T-cell (primary cell): ENCODE results near the gene FGFBP1. TPM values are rescaled to one million over a fixed set of nuclear protein-coding genes. Genes with fewer than 3 reads are reported as not detected.

Source experiments
- ATAC-seq, 4 experiments: fragments of 200-7000 bp in 3 of 4; fragments of 150-1000 bp in 1 of 4; cut with Tn5 transposase; replicated peaks in 1 of 4; 1 replicate in 3 of 4; 2 replicates in 1 of 4; pipeline ENCODE4 v1.10.0; 2021; ENCODE audit warnings: moderate library complexity in 3 of 4, mild to moderate bottlenecking in 2 of 4, moderate number of reproducible peaks in 1 of 4
- CTCF ChIA-PET, 2 donors: fragments of 300-600 bp; sonication (Branson Sonifier 250); formaldehyde crosslinking; loops; one replicate each; lab custom pipeline; 2022; ENCODE audit warnings: antibody characterized with exemption in 2 of 2; lab: Charles Lee
- POLR2A ChIA-PET, 2 donors: fragments of 300-600 bp; sonication (Branson Sonifier 250); formaldehyde crosslinking; loops; one replicate each; lab custom pipeline; 2022; ENCODE audit warnings: antibody characterized with exemption in 2 of 2; lab: Charles Lee
- DNase-seq, 35 experiments: peaks; one replicate each; pipeline versions ENCODE4 v3.0.0 to v3.0.0-alpha.2; 2013 to 2023
- H3K27ac ChIP-seq: one replicate; pipeline ENCODE4 v1.5.1; 2013; ENCODE audit warnings: low read length
- H3K27me3 ChIP-seq, 2 experiments: replicated peaks in 1 of 2; 1 replicate in 1 of 2; 2 replicates in 1 of 2; pipeline versions ENCODE4 v1.6.1 to v1.7.0; 2013; ENCODE audit warnings: low read length in 1 of 2, mixed read lengths in 1 of 2; ENCODE audit not compliant: control insufficient read depth in 2 of 2, insufficient read depth in 2 of 2; ENCODE audit errors: extremely low read depth in 1 of 2
- H3K36me3 ChIP-seq, 2 donors: 1 replicate in 1 of 2; 2 replicates in 1 of 2; pipeline versions ENCODE4 v1.6.1 to v1.7.0; 2013; ENCODE audit warnings: low read length in 1 of 2; ENCODE audit not compliant: control insufficient read depth in 2 of 2, insufficient read depth in 1 of 2; ENCODE audit errors: extremely low read depth in 1 of 2
- H3K4me1 ChIP-seq, 2 experiments: 1 replicate in 1 of 2; 2 replicates in 1 of 2; pipeline versions ENCODE4 v1.6.1 to v1.7.0; 2013; ENCODE audit warnings: low read length in 2 of 2, mixed read lengths in 1 of 2; ENCODE audit not compliant: insufficient read depth in 2 of 2, control insufficient read depth in 1 of 2; ENCODE audit errors: extremely low read depth in 1 of 2
- H3K4me3 ChIP-seq, 2 donors: 1 replicate in 1 of 2; 2 replicates in 1 of 2; pipeline versions ENCODE4 v1.5.1 to v1.7.0; 2013; ENCODE audit warnings: mild to moderate bottlenecking in 2 of 2, low read length in 1 of 2, moderate library complexity in 1 of 2; ENCODE audit not compliant: control insufficient read depth in 1 of 2; ENCODE audit errors: extremely low read depth in 1 of 2
- H3K9me3 ChIP-seq: 2 replicates; pipeline ENCODE4 v1.7.0; 2013
- H3K27ac Mint-ChIP-seq, 2 donors: one replicate each; pipeline ENCODE4 v1.8.0; 2020 to 2021; ENCODE audit warnings: mild to moderate bottlenecking in 2 of 2, mixed read lengths in 2 of 2
- H3K27me3 Mint-ChIP-seq, 2 donors: one replicate each; pipeline ENCODE4 v1.8.0; 2021 to 2022; ENCODE audit warnings: mixed read lengths in 2 of 2
- H3K36me3 Mint-ChIP-seq: one replicate; pipeline ENCODE4 v1.8.0; 2021; ENCODE audit warnings: mixed read lengths
- H3K4me1 Mint-ChIP-seq, 3 donors: one replicate each; pipeline ENCODE4 v1.8.0; 2020 to 2022; ENCODE audit warnings: mixed read lengths in 3 of 3, mild to moderate bottlenecking in 1 of 3
- H3K4me3 Mint-ChIP-seq, 3 donors: one replicate each; pipeline ENCODE4 v1.8.0; 2020 to 2022; ENCODE audit warnings: mild to moderate bottlenecking in 3 of 3, mixed read lengths in 3 of 3, moderate library complexity in 3 of 3
- H3K9me3 Mint-ChIP-seq, 3 donors: one replicate each; pipeline ENCODE4 v1.8.0; 2020 to 2022; ENCODE audit warnings: mixed read lengths in 3 of 3
- WGBS: methylation state at CpG from one replicate; pipeline ENCODE4 v1.1.5; 2013; ENCODE audit warnings: missing lambda C conversion rate; ENCODE audit not compliant: insufficient coverage; 5-methylcytosine and 5-hydroxymethylcytosine counted together
- total RNA-seq, 35 experiments: library from RNA in 6 of 35; stranded (reverse) in 6 of 35; fragments of 120-200 nt in 1 of 35; gene quantifications; one replicate each; pipeline versions ENCODE4 v1.2.1 to v1.2.4 and lab custom pipeline; 2013 to 2026

Gene FGFBP1
- total RNA-seq, 5 donors from 2014 or later (not counting 1 experiment from before 2014, with no cell fraction given), result not detected

DNA sequence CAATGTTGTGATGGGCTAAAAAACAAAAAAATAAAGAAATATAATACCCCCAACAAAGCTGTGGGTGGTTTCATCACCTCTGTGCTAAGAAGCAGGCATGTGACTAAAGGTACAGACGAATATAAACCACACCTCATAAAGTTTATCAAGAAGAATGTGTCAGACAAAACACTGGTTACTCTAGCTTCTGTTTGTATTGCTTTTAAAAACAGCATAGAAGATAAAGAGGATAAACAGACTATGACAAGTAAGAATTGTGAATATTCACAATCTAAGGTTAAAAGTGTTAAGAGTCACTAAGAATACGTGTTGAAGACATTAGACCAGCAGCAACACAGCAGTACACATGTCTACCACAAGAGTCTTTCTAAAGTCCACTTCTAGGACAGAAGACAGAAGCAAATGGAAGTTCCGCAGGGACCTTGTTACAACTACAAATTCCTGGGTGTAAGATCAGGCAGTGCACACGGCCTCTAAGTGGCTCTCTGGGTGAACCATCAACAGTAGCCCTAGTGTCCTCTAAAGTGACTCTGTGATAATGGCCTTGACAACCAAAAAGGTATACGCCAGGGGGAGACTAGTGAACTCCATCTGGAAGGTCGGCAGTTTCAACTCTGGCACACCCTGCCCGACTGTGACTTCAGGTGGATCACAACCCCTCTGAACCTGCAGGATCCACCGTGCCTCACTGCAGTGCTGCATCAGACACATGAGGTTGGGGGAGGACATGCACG lies 32.7 kb upstream of the FGFBP1 start:
- H3K4me3 ChIP-seq, result no peak overlapping the region
- no peak overlapping the region for H3K4me3 Mint-ChIP-seq
- no peak overlapping the region for H3K27ac Mint-ChIP-seq
- H3K9me3 ChIP-seq, result no peaks in the 10 kb centered on the region
- peaks cover 0 to 2% (median 0%) of the 10 kb centered on the region in 3 donors for H3K4me1 Mint-ChIP-seq
- CTCF ChIA-PET, result interaction anchor here (0.6 to 1.3 kb wide), 3 partner anchors 52 to 1947 kb away, joined by 3 read pairs; no protein-coding TSS in a partner anchor
- no peaks in the 10 kb centered on the region for H3K36me3 Mint-ChIP-seq
- H3K27ac ChIP-seq, result no peak overlapping the region
- no peaks in the 10 kb centered on the region for H3K4me1 ChIP-seq
- H3K27me3 Mint-ChIP-seq, result peaks cover 3 to 4% of the 10 kb centered on the region in 2 donors
- peak in 1 of 4 experiments; percentile 31 for ATAC-seq
- WGBS, result 85% methylated on average over 7 of the region's 9 CpGs
- H3K27me3 ChIP-seq, result peaks cover 0 to 5% of the 10 kb centered on the region in 2 experiments
- H3K9me3 Mint-ChIP-seq, result peaks cover under 1 to 2% (median 2%) of the 10 kb centered on the region in 3 donors
- no peaks in the 10 kb centered on the region for H3K36me3 ChIP-seq
- no peak for DNase-seq
- POLR2A ChIA-PET, result no interaction called here

DNA sequence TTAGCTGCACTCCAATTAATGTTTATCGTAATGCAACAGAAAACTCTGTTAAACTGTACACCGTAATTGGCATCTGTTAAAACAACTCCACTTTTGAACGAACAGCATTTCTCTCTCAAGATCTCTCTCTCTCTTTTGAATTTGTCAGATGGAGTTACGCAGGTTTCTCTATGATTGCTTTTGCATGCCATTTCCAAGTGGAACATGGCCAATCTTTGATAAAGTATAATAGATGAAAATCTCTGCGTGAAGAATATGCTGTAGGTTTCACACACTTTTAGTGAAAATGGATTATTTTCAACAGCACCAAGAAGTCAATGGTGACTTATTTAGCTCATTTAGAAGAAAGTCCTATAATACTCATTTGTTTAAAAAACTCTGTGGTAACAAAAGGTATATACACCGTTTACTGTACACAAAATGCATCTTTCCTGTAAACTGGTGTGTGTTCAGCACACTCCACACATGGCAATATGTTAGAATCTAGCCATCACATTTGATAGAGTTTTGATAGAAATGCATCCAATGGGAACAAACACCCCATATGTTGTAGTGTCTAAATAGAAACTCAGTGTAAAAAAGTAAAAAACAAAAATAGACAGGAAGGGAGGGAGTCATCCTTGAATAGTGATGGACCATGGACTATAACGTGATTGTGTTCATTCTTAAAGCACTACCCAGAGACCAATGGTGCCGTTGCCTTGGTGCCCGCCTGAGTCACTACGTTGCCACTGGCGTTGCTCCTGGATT lies 30.2 kb upstream of the FGFBP1 start:
- Histone ChIP-seq H3K9me3 (no peaks in the 10 kb centered on the region), H3K36me3 (no peaks in the 10 kb centered on the region), H3K27me3 (peaks cover 0 to 5% of the 10 kb centered on the region in 2 experiments), H3K4me1 (peaks cover 2 to 9% of the 10 kb centered on the region in 2 experiments), H3K27ac (no peak overlapping the region), H3K4me3 (no peak overlapping the region)
- no peak for ATAC-seq
- Mint-ChIP-seq H3K27ac (no peak overlapping the region), H3K9me3 (peaks cover 3 to 4% (median 3%) of the 10 kb centered on the region in 3 donors), H3K4me3 (no peak overlapping the region), H3K4me1 (peaks cover 0 to 6% (median 3%) of the 10 kb centered on the region in 3 donors), H3K27me3 (peaks cover 4 to 7% of the 10 kb centered on the region in 2 donors), H3K36me3 (no peaks in the 10 kb centered on the region)
- no peak for DNase-seq
- POLR2A ChIA-PET, result no interaction called here
- CTCF ChIA-PET, result no interaction called here
- no CpG with 5 or more reads among the region's 11 CpGs for WGBS

DNA sequence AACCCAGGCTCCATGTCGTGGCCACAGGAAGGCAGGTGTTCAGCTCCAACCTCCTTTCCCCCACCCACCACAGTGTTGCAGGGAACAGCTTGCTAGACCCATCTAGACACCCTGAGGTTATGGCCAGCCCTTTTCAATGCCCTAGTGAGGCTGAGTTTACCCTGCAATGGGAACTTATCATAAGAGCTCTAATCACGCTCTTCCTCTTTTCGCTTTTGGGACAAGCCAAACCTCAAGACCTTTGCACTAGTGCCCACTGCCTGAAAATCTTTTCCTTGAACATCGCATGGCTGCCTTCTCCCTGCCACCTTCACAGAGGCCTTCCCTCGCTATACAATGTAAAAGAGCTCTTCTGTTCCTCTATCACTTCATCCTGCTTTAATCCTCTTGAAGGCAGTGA lies 26.8 kb upstream of the FGFBP1 start:
- ChIA-PET POLR2A (no interaction called here), CTCF (no interaction called here)
- no peak for ATAC-seq
- no peaks in the 10 kb centered on the region for H3K9me3 ChIP-seq
- H3K36me3 ChIP-seq, result no peaks in the 10 kb centered on the region
- peaks cover 15 to 22% (median 18%) of the 10 kb centered on the region in 3 donors for H3K4me1 Mint-ChIP-seq
- peaks cover 0 to 2% of the 10 kb centered on the region in 2 experiments for H3K27me3 ChIP-seq
- DNase-seq, result no peak
- H3K27me3 Mint-ChIP-seq, result peaks cover 4 to 7% of the 10 kb centered on the region in 2 donors
- H3K4me3 Mint-ChIP-seq, result no peak overlapping the region
- H3K36me3 Mint-ChIP-seq, result no peaks in the 10 kb centered on the region
- no peak overlapping the region for H3K4me3 ChIP-seq
- WGBS, result 82% methylated on average over 5 of the region's 5 CpGs
- H3K27ac Mint-ChIP-seq, result no peak overlapping the region
- no peak overlapping the region for H3K27ac ChIP-seq
- peaks cover 22 to 30% of the 10 kb centered on the region in 2 experiments for H3K4me1 ChIP-seq
- peaks cover 3 to 4% (median 3%) of the 10 kb centered on the region in 3 donors for H3K9me3 Mint-ChIP-seq

DNA sequence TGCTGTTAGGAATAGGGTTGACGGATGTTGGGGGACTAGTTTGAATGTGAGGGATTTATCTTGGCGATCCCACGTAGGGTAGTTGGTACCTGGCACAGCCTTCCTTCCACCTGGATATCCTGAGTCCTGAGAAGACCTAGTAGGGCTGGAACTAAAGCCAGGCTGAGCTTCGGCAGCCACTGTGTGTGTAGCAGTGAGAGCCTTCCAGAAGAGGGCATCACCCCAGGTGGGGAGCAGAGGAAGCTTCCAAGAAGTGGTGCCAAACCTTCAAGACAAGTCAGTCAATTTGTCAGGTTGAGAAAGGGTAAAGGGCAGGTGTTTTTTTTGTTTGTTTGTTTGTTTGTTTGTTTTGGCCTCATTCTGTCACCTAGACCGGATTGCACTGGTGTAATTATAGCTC lies 25.6 kb upstream of the FGFBP1 start:
- Histone ChIP-seq H3K4me1 (peaks cover 22 to 30% of the 10 kb centered on the region in 2 experiments), H3K4me3 (no peak overlapping the region), H3K27ac (no peak overlapping the region), H3K36me3 (no peaks in the 10 kb centered on the region), H3K9me3 (no peaks in the 10 kb centered on the region), H3K27me3 (no peaks in the 10 kb centered on the region)
- POLR2A ChIA-PET, result no interaction called here
- Mint-ChIP-seq H3K4me3 (no peak overlapping the region), H3K4me1 (peaks cover 15 to 22% (median 18%) of the 10 kb centered on the region in 3 donors), H3K36me3 (no peaks in the 10 kb centered on the region), H3K9me3 (peaks cover 3 to 4% (median 3%) of the 10 kb centered on the region in 3 donors), H3K27me3 (peaks cover 4 to 7% of the 10 kb centered on the region in 2 donors), H3K27ac (no peak overlapping the region)
- no peak for DNase-seq
- CTCF ChIA-PET, result interaction anchor here in 1 of 2 donors (1.3 to 1.5 kb wide), 3 partner anchors 37 to 301 kb away, joined by 3 to 5 read pairs (median 3); no protein-coding TSS in a partner anchor
- WGBS, result 80% methylated on average over 2 of the region's 5 CpGs
- ATAC-seq, result no peak

DNA sequence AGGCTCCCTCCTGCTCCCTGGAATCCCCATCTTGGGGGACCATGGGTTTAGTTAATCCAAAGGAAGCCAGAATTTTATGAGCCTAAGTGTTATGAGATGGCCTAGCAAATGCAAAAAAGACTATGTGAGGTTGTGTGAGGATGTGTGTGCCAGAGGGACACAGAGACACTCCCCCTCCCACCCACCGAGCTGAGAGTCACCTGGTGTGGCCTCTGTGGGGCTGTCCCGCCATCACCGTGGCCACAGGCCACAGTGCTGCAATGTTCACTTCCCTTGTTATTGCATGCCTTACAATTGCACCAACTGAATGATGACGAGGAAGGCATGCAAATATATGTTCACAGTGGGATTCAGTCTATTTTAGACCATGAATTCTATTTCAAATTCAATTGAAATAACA lies 25.0 kb upstream of the FGFBP1 start:
- H3K36me3 ChIP-seq, result no peaks in the 10 kb centered on the region
- H3K4me1 ChIP-seq, result peaks cover 22 to 30% of the 10 kb centered on the region in 2 experiments
- POLR2A ChIA-PET, result no interaction called here
- Mint-ChIP-seq H3K27ac (peak overlapping the region in 1 of 2 donors; percentile 37), H3K4me1 (peaks cover 15 to 22% (median 18%) of the 10 kb centered on the region in 3 donors), H3K9me3 (peaks cover 3 to 4% (median 3%) of the 10 kb centered on the region in 3 donors), H3K4me3 (peak overlapping the region; percentile 55 to 75 (median 59)), H3K27me3 (peaks cover 4 to 7% of the 10 kb centered on the region in 2 donors), H3K36me3 (no peaks in the 10 kb centered on the region)
- peak overlapping the region; percentile 30 for H3K27ac ChIP-seq
- peak; percentile 69 to 73 (median 72) for ATAC-seq
- H3K9me3 ChIP-seq, result no peaks in the 10 kb centered on the region
- H3K4me3 ChIP-seq, result no peak overlapping the region
- peak in 33 of 35 experiments; percentile 9 to 71 (median 47) for DNase-seq
- WGBS, result 0% methylated on average over 2 of the region's 4 CpGs
- CTCF ChIA-PET, result interaction anchor here (0.6 to 1.5 kb wide), 5 partner anchors 32 to 302 kb away, joined by 3 to 5 read pairs (median 3); no protein-coding TSS in a partner anchor
- peaks cover 0 to 2% of the 10 kb centered on the region in 2 experiments for H3K27me3 ChIP-seq

DNA sequence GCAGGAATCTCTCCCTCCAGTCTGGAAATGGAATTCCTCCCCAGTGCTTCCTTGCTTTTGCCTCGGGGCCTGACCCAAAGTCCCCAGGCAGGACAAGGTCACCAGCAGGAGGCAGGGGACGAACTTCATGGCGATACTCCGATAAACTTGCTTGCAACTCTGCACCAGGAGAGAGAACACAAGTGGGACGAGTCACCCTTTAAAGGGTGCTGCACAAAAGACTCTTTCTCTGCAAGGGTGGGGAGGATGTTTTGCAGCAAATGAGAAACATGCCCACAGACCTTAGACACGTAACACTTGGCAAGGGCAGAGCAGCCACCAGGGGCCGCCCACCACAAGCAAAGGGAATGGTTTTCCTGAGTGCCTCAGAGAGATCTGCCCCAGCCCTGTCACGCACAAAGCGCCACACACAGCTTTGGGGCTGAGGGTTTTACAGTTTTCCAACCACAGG lies 24.5 kb upstream of the FGFBP1 start, which contains the start of gene FGFBP2:
FGFBP2 (minus strand) TSS at position 175 of the 451 bp plus-strand sequence; CDS start at position 129, 46 bp downstream.
- peak within 1 kb of the TSS; percentile 39 to 54 for H3K4me3 ChIP-seq
- CTCF ChIA-PET, result interaction anchor here (0.6 to 1.6 kb wide), 7 partner anchors 32 to 302 kb away, joined by 3 to 5 read pairs (median 3); no protein-coding TSS in a partner anchor

More for the DNA sequence above, 24.5 kb upstream of the FGFBP1 start, which contains the start of gene FGFBP2:
- peaks cover 3 to 4% (median 3%) of the 10 kb centered on the region in 3 donors for H3K9me3 Mint-ChIP-seq
- Histone ChIP-seq H3K27me3 (peaks cover 0 to 2% of the 10 kb centered on the region in 2 experiments), H3K36me3 (no peaks in the 10 kb centered on the region), H3K9me3 (no peaks in the 10 kb centered on the region), H3K4me1 (peaks cover 22 to 30% of the 10 kb centered on the region in 2 experiments), H3K27ac (peak within 1 kb of the TSS; percentile 60)
- no peaks in the 10 kb centered on the region for H3K36me3 Mint-ChIP-seq
- peaks cover 4 to 7% of the 10 kb centered on the region in 2 donors for H3K27me3 Mint-ChIP-seq
- peak within 1 kb of the TSS; percentile 55 to 75 (median 59) for H3K4me3 Mint-ChIP-seq
- H3K4me1 Mint-ChIP-seq, result peaks cover 15 to 22% (median 18%) of the 10 kb centered on the region in 3 donors
- ATAC-seq (peak; percentile 78 to 88 (median 85)), DNase-seq (peak; percentile 15 to 80 (median 63))
- POLR2A ChIA-PET, result no interaction called here
- WGBS, result 30% methylated on average over 5 of the region's 9 CpGs
- H3K27ac Mint-ChIP-seq, result peak within 1 kb of the TSS; percentile 56 to 66
